GM12878 (cell line): ENCODE results near the gene CACNA1G.

Experiments used
- ASH2L ChIP-seq: fragments of 300-600, 200-600 bp; sonication (generic); IDR thresholded peaks from 2 replicates; pipeline ENCODE4 v1.6.1; 2017; ENCODE audit warnings: low read depth, mild to moderate bottlenecking, borderline replicate concordance
- CHD2 ChIP-seq: IDR thresholded peaks from 2 replicates; pipeline ENCODE4 v1.6.1; 2011; ENCODE audit warnings: low read depth, low read length, improper control_type of control experiment, borderline replicate concordance
- CTCF ChIP-seq, 3 experiments: IDR thresholded peaks in 2 of 3; conservative IDR thresholded peaks in 1 of 3; 2 replicates each; pipeline ENCODE4 v1.5.1; 2011; ENCODE audit warnings: low read depth in 3 of 3, low read length in 3 of 3, mild to moderate bottlenecking in 3 of 3, control low read depth in 2 of 3, moderate library complexity in 2 of 3, inconsistent platforms in 1 of 3, mixed read lengths in 1 of 3; ENCODE audit not compliant: control insufficient read depth in 2 of 3, insufficient read depth in 1 of 3; ENCODE audit errors: extremely low read depth in 1 of 3
- E4F1 ChIP-seq: fragments of 450-650 bp; IDR thresholded peaks from 2 replicates; pipeline ENCODE4 v1.6.1; 2018; ENCODE audit warnings: borderline replicate concordance, mild to moderate bottlenecking; ENCODE audit not compliant: partially characterized antibody
- EP300 ChIP-seq, 2 experiments: fragments of 150-350 bp in 1 of 2; IDR thresholded peaks; 2 replicates each; pipeline ENCODE4 v1.6.1; 2011 to 2012; ENCODE audit warnings: low read depth in 2 of 2, low read length in 2 of 2, borderline replicate concordance in 1 of 2, improper control_type of control experiment in 1 of 2, inconsistent platforms in 1 of 2; ENCODE audit not compliant: control insufficient read depth in 1 of 2
- EZH2 ChIP-seq: IDR thresholded peaks from 2 replicates; pipeline ENCODE4 v1.6.1; 2012; ENCODE audit warnings: low read depth, mild to moderate bottlenecking, control low read depth, inconsistent platforms, low read length, borderline replicate concordance; ENCODE audit not compliant: control insufficient read depth
- HCFC1 ChIP-seq: fragments of 150-350 bp; IDR thresholded peaks from 2 replicates; pipeline ENCODE4 v1.6.1; 2014; ENCODE audit warnings: low read length
- HDAC2 ChIP-seq: fragments of 200-600 bp; sonication (generic); IDR thresholded peaks from 2 replicates; pipeline ENCODE4 v1.6.1; 2017
- MAX ChIP-seq: IDR thresholded peaks from 2 replicates; pipeline ENCODE4 v1.6.1; 2012; ENCODE audit warnings: low read depth, low read length, improper control_type of control experiment
- MYC ChIP-seq: IDR thresholded peaks from 2 replicates; pipeline ENCODE4 v1.6.1; 2011; ENCODE audit warnings: mild to moderate bottlenecking, low read length, moderate library complexity, inconsistent platforms; ENCODE audit not compliant: insufficient read depth, insufficient replicate concordance, insufficient read length, severe bottlenecking
- PML ChIP-seq: IDR thresholded peaks from 2 replicates; pipeline ENCODE4 v1.6.1; 2012; ENCODE audit warnings: low read length, inconsistent platforms
- PRDM15 ChIP-seq: fragments of 450-650 bp; formaldehyde crosslinking; IDR thresholded peaks from 2 replicates; pipeline ENCODE4 v1.4.0; 2020; ENCODE audit warnings: mild to moderate bottlenecking, moderate library complexity
- REST ChIP-seq: IDR thresholded peaks from 2 replicates; pipeline ENCODE4 v1.6.1; 2012; ENCODE audit warnings: mild to moderate bottlenecking, low read depth, low read length
- SMARCA5 ChIP-seq: fragments of 450-650 bp; IDR thresholded peaks from 2 replicates; pipeline ENCODE4 v1.6.1; 2017; ENCODE audit warnings: mild to moderate bottlenecking

GRCh38 chr17:50635732-50635981 is 75.1 kb downstream of the CACNA1G start:
- TF ChIP-seq CHD2 (no peak), SMARCA5 (no peak), PML (no peak), EP300 (IDR thresholded peaks at IDR 0.05; ENCODE audit: borderline replicate concordance in 1 of 2, control insufficient read depth in 1 of 2, low read depth in 2 of 2, low read length in 2 of 2) (no peak), MYC (no peak), HDAC2 (no peak), CTCF (IDR thresholded peaks at IDR 0.05 in 2 of 3, conservative IDR thresholded peaks at IDR 0.05 in 1 of 3; ENCODE audit: control insufficient read depth in 2 of 3, extremely low read depth in 1 of 3, insufficient read depth in 1 of 3, low read depth in 3 of 3, low read length in 3 of 3) (no peak), MAX (no peak), E4F1 (no peak), REST (no peak), HCFC1 (no peak), PRDM15 (CRISPR knock-in tag) (no peak), EZH2 (no peak), ASH2L (no peak)
